GM12873 (cell line): Measurements from ENCODE around the gene PIP4K2A.

Source experiments
- CTCF ChIP-seq: IDR thresholded peaks from 2 replicates; pipeline ENCODE4 v1.5.1; 2012; ENCODE audit warnings: low read depth, mild to moderate bottlenecking, moderate library complexity, low read length, control low read depth; ENCODE audit not compliant: insufficient read depth; ENCODE audit errors: missing control alignments

The PIP4K2A gene

DNA sequence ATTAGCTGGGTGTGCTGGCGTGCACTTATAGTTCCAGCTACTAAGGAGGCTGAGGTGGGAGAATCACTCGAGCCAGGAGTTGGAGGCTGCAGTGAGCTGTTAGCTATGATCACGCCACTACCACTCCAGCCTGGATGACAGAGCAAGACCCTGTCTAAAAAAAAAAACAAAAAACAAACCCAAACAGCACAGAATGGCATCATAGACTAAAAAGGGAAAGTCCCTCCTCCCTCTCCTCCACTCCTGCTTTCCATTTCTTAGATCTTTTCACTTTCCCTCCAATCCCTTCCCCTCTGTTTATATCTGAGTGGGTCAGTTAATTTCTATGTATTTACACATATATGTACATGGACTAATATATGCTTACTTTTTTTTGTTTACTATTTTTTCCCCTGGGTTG lies 10.4 kb upstream of the PIP4K2A start:
- TF ChIP-seq CTCF = no peak

GRCh38 chr10:22723783-22724182 lies 9.4 kb upstream of the PIP4K2A start:
- TF ChIP-seq CTCF = no peak

GRCh38 chr10:22723343-22723779 lies 9.0 kb upstream of the PIP4K2A start:
- no peak for TF ChIP-seq CTCF

- no peak for TF ChIP-seq CTCF
Observed at GRCh38 chr10:22722626-22723169, 8.3 kb upstream of the PIP4K2A start.

DNA sequence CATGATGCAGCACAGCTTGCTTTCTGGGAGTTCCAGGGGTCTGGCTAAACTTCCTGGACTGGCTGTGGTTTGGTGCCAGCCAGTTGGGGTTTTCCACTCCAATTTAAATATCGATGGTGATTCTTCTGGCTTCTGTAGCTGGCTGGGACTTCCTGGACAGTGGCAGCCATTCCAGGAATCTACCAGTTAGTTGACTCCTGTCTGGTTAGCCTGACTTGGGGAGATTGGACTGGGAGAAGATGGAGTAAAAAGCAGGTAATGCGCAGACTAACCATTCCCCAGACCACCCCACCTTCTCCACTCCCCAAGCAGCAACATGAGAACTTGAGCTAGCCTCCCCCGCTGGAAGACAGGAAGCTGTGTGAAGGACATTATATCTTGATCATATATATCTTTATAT lies 6.3 kb upstream of the PIP4K2A start:
- no peak for TF ChIP-seq CTCF

- no peak for TF ChIP-seq CTCF
Observed at GRCh38 chr10:22719406-22720042, 5.1 kb upstream of the PIP4K2A start.

DNA sequence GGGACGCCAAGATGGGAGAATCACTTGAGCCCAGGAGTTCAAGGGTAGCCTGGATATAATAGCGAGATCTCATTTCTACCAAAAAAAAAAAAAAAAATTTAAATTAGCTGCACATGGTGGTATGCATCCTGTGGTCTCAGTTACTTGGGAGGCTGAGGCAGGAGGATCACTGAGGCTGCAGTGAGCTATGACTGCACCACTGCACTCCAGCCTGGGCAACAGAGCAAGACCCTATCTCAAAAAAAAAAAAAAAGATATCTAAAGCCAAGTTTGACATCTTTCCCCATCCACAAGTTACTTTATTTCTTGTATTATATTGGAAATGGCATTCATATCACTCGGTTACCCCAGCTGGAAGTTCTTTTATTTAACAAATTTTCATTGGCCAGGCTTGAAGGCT lies 3.4 kb upstream of the PIP4K2A start:
- no peak for TF ChIP-seq CTCF
